Fibroblast of villous mesenchyme (primary cell): ENCODE results near the gene TMEM178A. TPM values are rescaled to one million over a fixed set of nuclear protein-coding genes. Genes with fewer than 3 reads are reported as not detected.
"Not testable (repeated sequence)": the region's sequence is repeated elsewhere in the genome, so short reads cannot be mapped to it uniquely, and the experiment has no call there.

ENCODE experiments used
- DNase-seq: peaks from one replicate; pipeline ENCODE4 v3.0.0-alpha.2; 2010; ENCODE audit warnings: low read depth
- H3K4me3 ChIP-seq: 2 replicates; pipeline ENCODE4 v1.5.1; 2011; ENCODE audit warnings: low read depth, mild to moderate bottlenecking, low read length
- CTCF ChIP-seq: IDR thresholded peaks from 2 replicates; pipeline ENCODE4 v1.5.1; 2012; ENCODE audit warnings: low read depth, mild to moderate bottlenecking, low read length; ENCODE audit not compliant: insufficient read depth
- total RNA-seq: library from RNA; depleted of rRNA; stranded (reverse); fragments of >200 nt; gene quantifications from 2 replicates; pipeline ENCODE4 v1.2.3, GENCODE V29; 2012

TMEM178A gene
- total RNA-seq, 1 donor = 0.43 TPM

DNA sequence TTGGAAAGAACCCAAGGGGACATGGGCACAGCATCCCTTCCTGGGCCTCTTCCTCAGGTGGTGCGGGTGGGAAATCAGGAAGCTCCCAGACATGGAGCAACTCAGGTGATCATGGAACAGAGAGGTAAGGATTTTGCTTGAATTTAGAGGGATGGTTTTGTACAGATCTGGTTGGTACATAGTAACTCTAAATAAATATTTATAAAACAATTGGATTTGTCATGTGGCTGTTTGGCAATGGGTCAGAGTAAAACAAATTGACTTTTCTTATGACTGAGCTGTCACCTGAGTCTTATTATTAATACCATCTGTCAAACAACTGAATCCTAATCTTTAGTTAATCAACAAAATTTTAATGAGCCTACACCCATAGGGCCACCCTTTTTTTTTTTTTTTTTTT, 19.4 kb upstream of the TMEM178A start:
- DNase-seq = no peak
- no peak for TF ChIP-seq CTCF

GRCh38 chr2:39647104-39647765, 18.5 kb upstream of the TMEM178A start:
- no peak overlapping the region for H3K4me3 ChIP-seq
- TF ChIP-seq CTCF = no peak
- DNase-seq = no peak

More for the DNA sequence above, 19.4 kb upstream of the TMEM178A start:
- H3K4me3 ChIP-seq = no peak overlapping the region

GRCh38 chr2:39648580-39648979, 17.1 kb upstream of the TMEM178A start:
- no peak for DNase-seq
- TF ChIP-seq CTCF = no peak
- H3K4me3 ChIP-seq = no peak overlapping the region

- no peak for TF ChIP-seq CTCF
- no peak for DNase-seq
- H3K4me3 ChIP-seq = no peak overlapping the region
These were observed 16.2 kb upstream of the TMEM178A start for GRCh38 chr2:39649511-39649910.

DNA sequence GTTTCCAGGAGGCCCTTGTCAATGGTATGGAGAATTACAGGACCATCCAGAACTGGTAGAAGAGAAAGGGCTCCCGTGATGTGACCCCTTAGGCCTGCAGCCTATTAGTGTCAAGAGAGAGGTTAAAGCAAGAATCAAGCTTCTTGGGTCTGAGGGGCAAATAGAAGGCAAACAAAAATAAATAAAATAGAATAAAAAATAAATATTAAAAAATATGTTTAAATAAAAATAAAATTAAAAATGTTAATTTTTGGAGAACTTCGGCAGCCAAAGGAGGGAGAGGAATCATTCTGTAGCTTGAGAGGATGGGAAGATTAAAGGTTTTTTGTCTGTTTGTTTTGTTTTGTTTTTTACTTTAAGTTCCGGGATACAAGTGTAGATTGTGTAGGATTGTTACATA, 15.2 kb upstream of the TMEM178A start:
- H3K4me3 ChIP-seq = no peak overlapping the region
- no peak for DNase-seq
- no peak for TF ChIP-seq CTCF

GRCh38 chr2:39656215-39656614, 9.5 kb upstream of the TMEM178A start:
- DNase-seq, H3K4me3 ChIP-seq: not testable (repeated sequence)

DNA sequence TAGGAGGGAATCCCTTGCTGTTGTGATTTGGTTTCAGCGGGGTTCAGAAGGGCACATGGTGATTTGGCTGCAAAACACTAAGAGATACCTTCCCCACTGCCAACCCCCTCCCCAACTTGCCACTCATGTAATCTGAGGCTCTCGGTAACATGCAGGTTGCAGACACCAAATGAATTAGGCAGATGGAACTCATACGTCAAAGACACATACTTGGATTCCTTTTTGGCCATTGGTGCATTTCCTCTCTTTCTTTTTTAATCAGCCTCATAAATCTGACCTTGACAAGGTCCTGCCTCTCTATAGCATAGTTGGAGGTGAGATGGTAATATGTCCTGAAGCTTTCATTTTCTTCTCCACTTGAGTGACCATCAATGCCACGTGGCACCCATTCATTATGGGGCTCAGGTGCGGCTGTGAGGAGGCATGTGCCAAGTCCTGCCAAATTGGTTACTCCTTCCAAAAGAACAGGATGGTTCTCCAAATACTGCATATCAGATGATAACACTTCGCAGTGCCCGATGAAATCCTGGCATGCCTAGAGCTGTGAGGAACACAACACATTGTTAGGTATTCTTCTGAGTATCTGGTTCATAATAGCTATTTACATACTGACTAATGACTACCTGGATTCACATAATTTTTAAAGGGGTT, 8.3 kb upstream of the TMEM178A start:
- no peak overlapping the region for H3K4me3 ChIP-seq
- TF ChIP-seq CTCF = no peak
- no peak for DNase-seq
